DOHH2 (cell line): ENCODE measurements around the gene DDX39A.

ENCODE experiments used
- H3F3A ChIP-seq: fragments of 200-600 bp; sonication (generic), shearing (Covaris generic); 2 replicates; pipeline ENCODE4 v1.6.0; 2016; ENCODE audit warnings: antibody characterized with exemption, mild to moderate bottlenecking; ENCODE audit not compliant: control insufficient read depth, insufficient read depth
- H3K27ac ChIP-seq: fragments of 200-600 bp; sonication (generic); 2 replicates; pipeline ENCODE4 v1.5.1; 2014; ENCODE audit warnings: low read depth, mild to moderate bottlenecking, low read length, moderate library complexity
- H3K27me3 ChIP-seq: fragments of 200-600 bp; sonication (generic); 2 replicates; pipeline ENCODE4 v1.6.1; 2014; ENCODE audit warnings: mild to moderate bottlenecking, low read length, mixed read lengths; ENCODE audit not compliant: control insufficient read depth
- H3K36me3 ChIP-seq: fragments of 200-600 bp; sonication (generic); 2 replicates; pipeline ENCODE4 v1.6.1; 2014; ENCODE audit warnings: mild to moderate bottlenecking, low read length, moderate library complexity, mixed read lengths; ENCODE audit not compliant: control insufficient read depth
- H3K4me1 ChIP-seq: fragments of 200-600 bp; sonication (generic); 2 replicates; pipeline ENCODE4 v1.6.1; 2014; ENCODE audit warnings: mild to moderate bottlenecking, low read length, mixed read lengths; ENCODE audit not compliant: control insufficient read depth
- H3K4me2 ChIP-seq: fragments of 200-600 bp; sonication (generic); 2 replicates; pipeline ENCODE4 v1.6.0; 2014; ENCODE audit warnings: mild to moderate bottlenecking, low read length, moderate library complexity
- H3K4me3 ChIP-seq: fragments of 200-600 bp; sonication (generic); 2 replicates; pipeline ENCODE4 v1.5.1; 2014; ENCODE audit warnings: mild to moderate bottlenecking, low read length, mixed read lengths
- H3K79me2 ChIP-seq: fragments of 200-600 bp; sonication (generic); 2 replicates; pipeline ENCODE4 v1.6.1; 2014; ENCODE audit warnings: mild to moderate bottlenecking, low read length, mixed read lengths; ENCODE audit not compliant: control insufficient read depth
- H3K9me2 ChIP-seq: fragments of 200-600 bp; sonication (generic); replicated peaks from 2 replicates; pipeline ENCODE4 v1.6.1; 2014; ENCODE audit warnings: mild to moderate bottlenecking, low read length, mixed read lengths; ENCODE audit not compliant: control insufficient read depth
- H3K9me3 ChIP-seq: fragments of 200-600 bp; sonication (generic); 2 replicates; pipeline ENCODE4 v1.6.1; 2014; ENCODE audit warnings: antibody characterized with exemption, low read length, mixed read lengths; ENCODE audit not compliant: control insufficient read depth, insufficient read depth
- H4K20me1 ChIP-seq: fragments of 200-600 bp; sonication (generic); 2 replicates; pipeline ENCODE4 v1.6.0; 2014; ENCODE audit warnings: low read depth, mild to moderate bottlenecking, antibody characterized with exemption, low read length, moderate library complexity; ENCODE audit not compliant: control insufficient read depth, insufficient read depth
- CTCF ChIP-seq: fragments of 200-600 bp; sonication (generic); IDR thresholded peaks from one replicate; pipeline ENCODE4 v1.5.1; 2014; ENCODE audit warnings: antibody characterized with exemption, mild to moderate bottlenecking, low read depth, low read length; ENCODE audit not compliant: poor library complexity, severe bottlenecking
- EZH2phosphoT487 ChIP-seq: fragments of 200-600 bp; sonication (generic); IDR thresholded peaks from 2 replicates; pipeline ENCODE4 v1.6.1; 2017; ENCODE audit warnings: borderline replicate concordance, mild to moderate bottlenecking, antibody characterized with exemption, low read length, moderate library complexity, mixed read lengths

DDX39A gene

GRCh38 chr19:14395710-14396336 is 23.3 kb downstream of the DDX39A start:
- H3F3A ChIP-seq = no peaks in the 10 kb centered on the region; the same call in 1 of the 2 replicates

GRCh38 chr19:14395262-14395661 is 23.9 kb downstream of the DDX39A start:
- no peaks in the 10 kb centered on the region for H3K36me3 ChIP-seq
- no peak overlapping the region for H3K4me3 ChIP-seq
- TF ChIP-seq EZH2phosphoT487 (no peak), CTCF (no peak)
- peaks cover under 1% of the 10 kb centered on the region for H3K4me1 ChIP-seq
- no peaks in the 10 kb centered on the region for H3K9me2 ChIP-seq
- no peaks in the 10 kb centered on the region for H4K20me1 ChIP-seq
- H3K9me3 ChIP-seq = no peaks in the 10 kb centered on the region
- H3F3A ChIP-seq = no peaks in the 10 kb centered on the region
- H3K79me2 ChIP-seq = no peaks in the 10 kb centered on the region
- H3K4me2 ChIP-seq = no peak overlapping the region
- H3K27me3 ChIP-seq = no peaks in the 10 kb centered on the region
- no peak overlapping the region for H3K27ac ChIP-seq

More at GRCh38 chr19:14395710-14396336, 23.3 kb downstream of the DDX39A start:
- Histone ChIP-seq H3K36me3 (no peaks in the 10 kb centered on the region), H3K27ac (no peak overlapping the region), H4K20me1 (no peaks in the 10 kb centered on the region), H3K27me3 (no peaks in the 10 kb centered on the region), H3K9me2 (no peaks in the 10 kb centered on the region), H3K4me3 (no peak overlapping the region), H3K4me1 (peaks cover 6% of the 10 kb centered on the region), H3K79me2 (no peaks in the 10 kb centered on the region), H3K9me3 (no peaks in the 10 kb centered on the region), H3K4me2 (no peak overlapping the region)
- TF ChIP-seq EZH2phosphoT487 (no peak), CTCF (no peak)

DNA sequence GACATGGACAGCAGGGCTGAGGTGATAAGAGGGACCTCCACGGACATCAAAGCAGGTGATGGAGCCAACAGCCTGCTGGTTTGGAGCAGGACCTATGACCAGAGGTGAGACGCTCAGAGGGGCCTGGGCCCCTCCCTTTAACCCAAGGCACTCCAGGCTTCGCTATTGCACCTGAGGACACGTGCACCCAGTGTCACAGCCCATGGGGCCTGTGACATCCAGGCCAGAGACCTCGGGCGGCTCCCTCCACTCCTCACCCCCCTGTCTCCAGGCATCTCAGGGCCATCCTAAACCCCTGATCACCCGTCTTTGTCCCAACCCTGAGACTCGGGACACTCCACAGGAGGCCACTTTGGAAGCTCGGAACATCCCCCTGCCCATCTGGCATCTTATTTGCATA is 25.0 kb downstream of the DDX39A start:
- Histone ChIP-seq H3K4me1 (no peaks in the 10 kb centered on the region), H3K27ac (no peak overlapping the region), H4K20me1 (no peaks in the 10 kb centered on the region), H3K4me2 (no peak overlapping the region), H3K9me2 (no peaks in the 10 kb centered on the region), H3K36me3 (no peaks in the 10 kb centered on the region), H3K79me2 (no peaks in the 10 kb centered on the region), H3F3A (no peaks in the 10 kb centered on the region), H3K9me3 (no peaks in the 10 kb centered on the region), H3K27me3 (no peaks in the 10 kb centered on the region), H3K4me3 (no peak overlapping the region)
- TF ChIP-seq CTCF (no peak), EZH2phosphoT487 (no peak)
